ENCODE measurements around the gene TIGD1.
"Not testable (repeated sequence)": the region's sequence is repeated elsewhere in the genome, so short reads cannot be mapped to it uniquely, and the experiment has no call there.

Gene TIGD1

DNA sequence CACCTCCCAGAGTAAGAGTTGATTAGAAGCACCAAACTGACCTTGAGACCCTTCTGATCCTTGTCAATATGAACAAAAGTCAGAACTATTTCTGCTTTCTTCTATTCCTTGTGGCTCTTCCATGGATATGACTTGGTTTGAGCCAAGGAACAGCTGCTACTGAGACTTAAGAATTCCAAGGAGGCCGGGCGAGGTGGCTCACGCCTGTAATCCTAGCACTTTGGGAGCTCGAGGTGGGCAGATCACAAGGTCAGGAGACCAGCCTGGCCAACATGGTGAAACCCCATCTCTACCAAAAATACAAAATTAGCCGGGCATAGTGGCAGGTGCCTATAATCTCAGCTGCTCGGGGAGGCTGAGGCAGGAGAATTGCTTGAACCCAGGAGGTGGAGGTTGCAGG is 20.1 kb upstream of the TIGD1 start:
- not testable (repeated sequence) for DNase-seq (ENCODE audit: low spot score)

DNA sequence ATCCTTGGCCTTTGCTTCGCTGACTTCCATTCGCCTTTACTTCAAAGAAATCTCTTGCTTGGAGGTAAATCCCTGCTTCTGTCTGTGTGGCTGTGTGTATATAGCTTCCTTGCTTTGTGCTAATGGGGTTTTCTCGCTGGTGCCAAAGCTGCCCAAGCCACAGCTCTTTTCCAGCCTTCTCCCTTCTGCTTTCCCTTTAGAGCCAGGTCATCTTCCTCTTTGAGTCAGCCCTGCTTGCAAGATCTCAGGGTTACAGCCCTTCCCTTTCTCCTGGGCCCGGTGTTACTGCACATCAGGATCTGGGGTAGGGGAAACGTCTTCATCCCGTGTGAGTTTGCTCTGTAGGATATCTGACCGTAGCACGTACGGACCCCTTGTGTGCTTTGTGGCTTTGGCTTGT is 19.2 kb upstream of the TIGD1 start:
- no peak for DNase-seq (ENCODE audit: low spot score)

DNA sequence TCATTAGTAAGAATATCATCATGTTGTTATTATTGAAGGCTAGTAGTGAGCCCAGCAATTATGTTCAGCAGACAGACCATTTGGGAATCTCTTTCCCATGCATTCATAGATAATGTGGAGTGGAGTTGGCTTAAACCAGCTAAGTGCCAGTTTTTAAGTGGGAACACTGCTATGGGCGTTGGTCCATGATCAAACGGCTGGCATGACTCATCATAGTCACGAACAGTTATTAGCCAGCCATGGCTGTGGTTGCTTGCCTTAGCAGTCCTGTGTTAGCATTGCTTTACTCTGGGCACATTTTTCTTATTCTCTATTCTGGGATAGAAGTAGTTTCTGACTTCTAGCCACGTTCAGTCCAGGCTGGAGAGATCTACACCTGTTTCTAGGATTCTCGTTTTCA is 17.8 kb upstream of the TIGD1 start:
- no peak for DNase-seq (ENCODE audit: low spot score)

DNA sequence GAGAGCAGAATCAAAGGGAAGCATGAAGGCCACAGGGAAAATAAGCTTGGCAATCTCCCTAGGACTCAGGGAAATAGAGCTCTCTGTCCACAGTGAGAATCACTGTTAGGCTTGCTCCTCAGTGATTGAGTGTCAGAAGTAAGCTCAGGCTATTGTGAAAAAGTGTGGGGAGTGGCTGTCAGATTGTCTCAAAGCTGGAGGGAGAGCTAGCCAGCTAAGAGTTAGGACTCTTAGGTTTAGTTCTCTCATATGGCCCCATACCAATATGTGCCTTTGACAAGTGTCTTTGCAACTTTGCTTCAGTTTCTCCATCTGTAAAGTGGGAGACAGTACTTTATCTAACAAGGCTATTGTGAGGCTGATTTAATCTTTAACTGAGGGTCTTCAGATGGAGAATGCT is 17.4 kb upstream of the TIGD1 start:
- DNase-seq (ENCODE audit: low spot score) = no peak

DNA sequence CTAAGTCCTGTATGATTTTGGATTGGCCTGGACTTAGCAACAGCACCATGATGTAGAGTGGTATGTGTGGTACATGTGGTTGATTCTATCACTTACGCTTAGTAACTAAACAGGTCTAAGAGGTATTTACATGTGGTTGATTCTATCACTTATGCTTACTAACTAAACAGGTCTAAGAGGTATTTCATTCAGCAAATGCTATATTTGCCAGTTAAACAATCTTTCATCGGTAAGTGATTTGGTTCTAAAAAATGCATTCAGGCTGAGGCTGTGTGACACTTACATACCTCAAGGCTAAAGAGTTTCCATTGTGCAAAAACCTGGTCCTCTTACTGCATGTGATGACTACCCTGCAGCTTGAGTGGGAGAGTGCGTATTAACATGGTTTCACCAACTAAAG is 13.2 kb upstream of the TIGD1 start:
- DNase-seq (ENCODE audit: low spot score) = no peak

DNA sequence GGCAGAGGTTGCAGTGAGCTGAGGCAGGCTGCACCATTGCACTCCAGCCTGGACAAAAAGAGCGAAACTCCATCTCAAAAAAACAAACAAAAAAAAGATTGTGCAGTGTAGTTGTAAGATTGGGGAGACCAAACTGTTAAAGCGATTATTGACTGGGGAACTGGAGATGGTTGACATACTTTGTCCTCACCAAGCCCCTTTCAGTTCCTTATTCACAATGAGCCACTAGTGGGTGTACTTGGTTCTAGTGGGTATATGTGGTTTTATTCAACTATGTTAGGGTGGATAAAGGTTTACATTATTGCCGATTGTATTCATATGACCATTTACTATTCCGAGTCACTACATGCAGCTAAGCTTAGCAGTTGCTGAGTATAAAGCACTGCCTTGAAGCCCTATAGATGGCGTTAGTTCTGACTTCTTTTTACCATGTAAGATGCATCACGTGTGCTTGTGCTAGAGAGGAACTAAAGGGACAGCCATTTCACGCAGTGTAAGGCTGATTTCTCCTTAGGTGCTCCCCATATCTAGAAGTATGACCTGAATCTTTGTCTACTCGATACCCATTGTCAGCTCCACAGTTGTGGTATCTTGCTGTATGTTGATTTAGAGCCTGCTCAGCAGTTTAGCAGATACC is 12.3 kb upstream of the TIGD1 start:
- no peak for DNase-seq (ENCODE audit: low spot score)

DNA sequence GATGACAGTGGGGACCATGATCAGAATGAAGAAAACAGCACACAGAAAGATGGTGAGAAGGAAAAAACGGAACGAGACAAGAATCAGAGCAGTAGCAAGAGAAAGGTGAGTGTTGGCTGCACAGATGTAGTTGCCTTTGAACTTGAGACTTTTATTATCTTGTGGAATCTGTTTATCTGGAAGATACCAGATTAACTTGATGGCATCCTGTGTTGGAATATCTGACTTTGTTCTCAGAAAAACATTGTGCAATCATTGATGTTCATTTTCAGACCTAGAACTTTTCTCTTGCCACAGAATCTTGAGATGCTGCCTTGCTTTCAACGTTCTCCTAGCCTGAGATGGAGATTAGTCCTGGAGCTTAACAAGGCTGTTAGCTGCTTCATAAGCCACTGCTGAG is 6.1 kb upstream of the TIGD1 start:
- DNase-seq (ENCODE audit: low spot score) = no peak

DNA sequence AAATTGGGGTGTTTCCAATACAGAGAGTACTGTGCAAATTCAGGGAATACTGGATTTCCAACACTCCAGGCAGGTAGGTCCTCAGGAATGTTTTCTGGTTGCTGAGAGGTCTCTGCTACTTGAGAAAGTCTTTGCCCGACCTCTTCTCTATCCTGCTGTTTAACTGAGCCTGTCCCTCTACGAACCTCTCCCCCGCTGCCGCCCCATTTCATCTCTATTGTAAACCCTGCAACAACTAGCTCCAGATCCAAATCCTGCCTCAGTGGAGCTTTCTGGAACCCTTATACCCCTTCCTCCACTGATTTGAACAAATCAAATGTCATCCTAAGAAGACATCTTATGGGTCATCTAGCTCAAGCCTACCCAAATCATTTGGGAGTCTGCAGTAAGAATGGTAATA is 1.4 kb upstream of the TIGD1 start:
- no peak for DNase-seq (ENCODE audit: low spot score)

DNA sequence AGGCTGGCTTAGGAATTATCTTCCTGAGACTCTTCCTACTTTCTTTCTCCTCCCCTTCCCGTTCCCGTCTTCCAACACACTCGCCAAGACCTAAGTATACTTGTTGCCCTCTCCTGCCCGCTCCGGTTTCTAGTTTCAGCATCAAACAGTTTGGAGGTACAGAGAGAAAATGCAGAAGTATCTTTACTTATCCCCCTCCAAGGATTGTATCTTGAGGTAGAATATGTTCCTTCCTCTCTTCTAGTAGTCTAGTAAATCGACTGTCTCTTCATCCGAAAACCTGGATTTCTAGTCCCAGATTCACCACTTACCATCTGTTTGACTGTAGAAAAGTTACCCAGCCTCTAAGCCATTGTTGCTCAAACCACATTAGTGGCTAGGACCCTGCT is 887 bp upstream of the TIGD1 start:
- no peak for DNase-seq (ENCODE audit: low spot score)

DNA sequence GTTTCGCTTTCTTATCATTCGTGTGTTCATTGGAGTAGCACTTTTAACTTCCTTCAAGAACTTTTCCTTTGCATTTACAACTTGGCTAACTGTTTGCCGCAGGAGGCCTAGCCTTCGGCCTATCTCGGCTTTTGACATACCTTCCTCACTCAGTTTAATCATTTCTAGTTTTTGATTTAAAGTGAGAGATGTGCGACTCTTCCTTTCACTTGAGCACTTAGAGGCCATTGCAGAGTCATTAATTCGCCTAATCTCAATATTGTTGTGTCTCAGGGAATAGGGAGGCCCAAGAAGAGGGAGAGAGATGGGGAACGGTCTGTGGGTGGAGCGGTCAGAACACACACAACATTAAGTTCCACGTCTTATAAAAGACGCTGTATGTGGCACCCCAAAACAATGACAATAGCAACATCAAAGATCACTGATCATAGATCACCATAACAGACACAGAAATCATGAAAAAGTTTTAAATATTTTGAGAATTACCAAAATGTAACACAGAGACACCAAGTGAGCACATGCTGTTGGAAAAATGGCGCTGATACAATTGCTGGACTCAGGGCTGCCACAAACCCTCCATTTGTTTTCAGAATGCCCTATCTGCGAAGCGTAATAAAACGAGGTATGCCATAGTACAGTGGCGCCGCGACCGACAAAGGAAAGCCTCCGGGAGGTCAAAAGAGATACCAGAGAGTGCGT is 553 bp downstream of the TIGD1 start:
- no peak for DNase-seq (ENCODE audit: low spot score)

DNA sequence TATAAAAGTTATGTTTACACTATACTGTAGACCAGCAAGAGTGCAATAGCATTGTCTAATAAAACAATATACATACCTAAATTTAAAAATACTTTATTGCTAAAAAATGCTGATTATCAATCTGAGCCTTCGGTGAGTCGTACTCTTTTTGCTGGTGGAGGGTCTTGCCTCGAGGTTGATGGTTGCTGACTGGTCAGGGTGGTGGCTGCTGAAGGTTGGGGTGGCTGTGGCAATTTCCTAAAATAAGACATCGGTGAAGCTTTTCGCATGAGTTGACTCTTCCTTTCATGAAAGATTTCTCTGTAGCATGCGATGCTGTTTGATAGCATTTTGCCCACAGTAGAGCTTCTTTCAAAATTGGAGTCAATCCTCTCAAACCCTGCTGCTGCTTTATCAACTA is 2.4 kb downstream of the TIGD1 start:
- DNase-seq (ENCODE audit: low spot score) = no peak

DNA sequence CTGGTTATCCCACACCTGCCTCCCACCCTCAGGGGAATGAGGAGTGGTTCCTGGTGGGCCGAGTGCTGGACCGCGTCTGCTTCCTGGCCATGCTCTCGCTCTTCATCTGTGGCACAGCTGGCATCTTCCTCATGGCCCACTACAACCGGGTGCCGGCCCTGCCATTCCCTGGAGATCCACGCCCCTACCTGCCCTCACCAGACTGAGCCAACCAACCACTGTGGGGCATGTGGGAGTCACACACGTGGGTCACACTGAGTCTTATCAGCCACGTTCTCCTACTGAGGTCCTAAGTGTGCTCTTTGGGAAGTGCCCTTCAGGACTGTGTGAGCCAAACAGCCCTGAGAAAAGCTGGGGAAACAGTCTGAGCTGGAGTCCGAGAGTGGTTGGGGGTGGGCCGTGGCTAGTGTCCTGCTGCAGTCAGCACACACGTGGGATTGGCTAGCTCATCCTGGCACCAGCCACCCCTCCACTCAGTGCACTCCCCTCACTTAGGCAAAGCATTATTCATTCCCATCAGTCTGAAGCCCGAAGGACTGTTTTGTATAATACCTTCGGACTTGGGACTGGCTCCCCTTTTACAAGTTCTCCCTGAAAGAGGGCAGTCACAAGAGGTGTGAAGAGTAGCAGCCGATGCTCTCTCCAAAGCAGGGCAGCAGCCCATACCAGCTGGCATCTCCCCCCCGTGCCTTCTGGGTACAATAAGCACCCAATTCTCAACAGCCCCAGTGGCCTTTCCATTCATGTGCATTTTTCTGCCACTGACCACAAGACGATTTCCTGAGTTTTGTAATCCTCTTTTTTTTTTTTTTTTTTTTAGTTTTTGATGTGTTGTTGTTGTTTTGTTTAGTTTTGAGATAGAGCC is 4.6 kb downstream of the TIGD1 start:
- DNase-seq (ENCODE audit: low spot score) = no peak

DNA sequence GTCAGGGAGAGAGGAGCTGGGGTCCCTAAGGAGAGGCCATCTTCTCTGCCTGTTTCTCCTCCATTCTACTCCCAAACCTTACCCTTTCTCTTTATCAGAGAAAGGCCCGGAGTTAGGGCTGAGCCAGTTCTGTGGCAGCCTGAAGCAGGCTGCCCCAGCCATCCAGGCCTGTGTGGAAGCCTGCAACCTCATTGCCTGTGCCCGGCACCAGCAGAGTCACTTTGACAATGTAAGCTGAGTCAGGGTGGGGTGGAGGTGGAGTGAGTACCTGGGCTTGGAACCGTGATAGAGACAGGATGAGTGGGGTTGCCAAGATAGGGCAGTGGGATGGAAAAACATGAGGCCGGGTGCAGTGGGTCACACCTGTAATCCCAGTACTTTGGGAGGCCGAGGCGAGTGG is 5.7 kb downstream of the TIGD1 start:
- DNase-seq (ENCODE audit: low spot score) = no peak

DNA sequence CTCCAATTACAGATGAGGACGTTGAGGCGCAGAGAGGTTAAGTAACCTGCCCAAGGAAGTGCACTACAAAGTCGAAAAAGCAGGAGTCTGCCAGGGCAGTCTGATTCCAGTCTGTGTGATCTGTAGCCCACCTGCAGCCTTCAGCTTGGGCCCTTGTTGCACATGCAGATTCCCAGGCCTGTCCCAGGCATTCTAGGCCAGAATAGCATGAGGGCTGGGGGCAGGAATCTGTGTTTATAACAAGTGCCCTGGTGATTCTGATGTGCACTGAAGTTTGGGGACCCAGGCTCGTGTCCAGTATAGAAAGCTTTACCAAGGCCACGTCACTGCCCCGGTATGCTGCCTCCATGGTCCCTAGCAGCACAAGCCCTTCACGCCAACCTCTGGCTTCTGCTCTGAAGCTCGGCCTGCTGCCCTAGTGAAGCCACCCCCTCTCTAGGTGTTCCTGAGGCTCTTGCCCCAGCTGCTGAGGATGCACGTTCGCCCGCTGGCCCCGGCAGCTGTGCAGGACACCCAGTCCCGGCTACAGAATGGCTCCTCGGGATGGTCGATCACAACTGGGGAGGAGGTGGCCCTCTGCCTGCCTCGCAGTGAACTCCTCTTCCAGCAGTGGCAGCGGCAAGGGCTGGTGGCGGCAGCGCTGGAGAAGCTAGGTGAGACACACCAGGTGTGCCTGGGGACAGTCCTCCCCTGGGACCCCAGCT is 6.3 kb downstream of the TIGD1 start:
- no peak for DNase-seq (ENCODE audit: low spot score)

DNA sequence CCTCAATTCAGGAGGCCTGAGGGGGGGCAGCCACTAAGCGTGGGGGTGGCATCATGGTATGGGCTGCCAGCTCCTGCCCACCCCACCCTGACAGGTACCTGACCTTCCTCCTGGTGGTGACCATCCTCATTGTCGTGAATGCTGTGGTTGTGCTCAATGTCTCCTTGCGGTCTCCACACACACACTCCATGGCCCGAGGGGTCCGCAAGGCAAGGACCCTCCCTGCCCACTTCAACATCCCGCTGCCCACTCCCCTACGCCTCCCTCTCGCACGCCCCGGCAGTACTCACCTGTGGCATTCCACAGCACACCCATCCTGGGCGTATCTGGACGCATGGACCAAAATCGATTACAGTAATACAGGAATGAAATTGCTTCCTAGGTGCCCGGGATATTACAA is 6.9 kb downstream of the TIGD1 start:
- no peak for DNase-seq (ENCODE audit: low spot score)

DNA sequence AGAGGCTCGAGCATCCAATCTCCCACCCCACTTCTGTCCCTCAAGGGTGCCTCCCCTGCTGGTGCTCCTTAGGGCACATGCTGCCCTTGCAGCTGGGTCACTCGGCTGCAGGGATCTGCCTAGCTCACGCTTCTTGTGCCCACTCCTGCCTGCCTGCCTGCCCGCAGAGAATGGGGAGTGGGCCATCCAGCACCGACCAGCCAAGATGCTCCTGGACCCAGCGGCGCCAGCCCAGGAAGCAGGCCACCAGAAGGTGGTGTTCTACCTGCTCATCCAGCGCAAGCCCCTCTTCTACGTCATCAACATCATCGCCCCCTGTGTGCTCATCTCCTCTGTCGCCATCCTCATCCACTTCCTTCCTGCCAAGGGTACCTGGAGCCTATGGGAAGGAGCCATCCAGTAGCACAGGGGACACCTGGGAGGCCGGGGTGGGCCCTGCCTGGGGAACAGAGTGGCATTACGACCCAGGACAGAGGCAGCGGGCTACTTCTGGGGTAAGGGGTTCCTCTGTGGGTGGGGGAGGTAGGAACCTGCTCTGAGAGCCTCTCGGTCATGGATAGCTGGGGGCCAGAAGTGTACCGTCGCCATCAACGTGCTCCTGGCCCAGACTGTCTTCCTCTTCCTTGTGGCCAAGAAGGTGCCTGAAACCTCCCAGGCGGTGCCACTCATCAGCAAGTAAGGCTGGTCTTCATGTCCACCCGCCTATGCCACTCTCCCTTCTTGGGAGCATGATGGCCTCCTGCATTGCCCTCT is 7.5 kb downstream of the TIGD1 start:
- DNase-seq (ENCODE audit: low spot score) = no peak

DNA sequence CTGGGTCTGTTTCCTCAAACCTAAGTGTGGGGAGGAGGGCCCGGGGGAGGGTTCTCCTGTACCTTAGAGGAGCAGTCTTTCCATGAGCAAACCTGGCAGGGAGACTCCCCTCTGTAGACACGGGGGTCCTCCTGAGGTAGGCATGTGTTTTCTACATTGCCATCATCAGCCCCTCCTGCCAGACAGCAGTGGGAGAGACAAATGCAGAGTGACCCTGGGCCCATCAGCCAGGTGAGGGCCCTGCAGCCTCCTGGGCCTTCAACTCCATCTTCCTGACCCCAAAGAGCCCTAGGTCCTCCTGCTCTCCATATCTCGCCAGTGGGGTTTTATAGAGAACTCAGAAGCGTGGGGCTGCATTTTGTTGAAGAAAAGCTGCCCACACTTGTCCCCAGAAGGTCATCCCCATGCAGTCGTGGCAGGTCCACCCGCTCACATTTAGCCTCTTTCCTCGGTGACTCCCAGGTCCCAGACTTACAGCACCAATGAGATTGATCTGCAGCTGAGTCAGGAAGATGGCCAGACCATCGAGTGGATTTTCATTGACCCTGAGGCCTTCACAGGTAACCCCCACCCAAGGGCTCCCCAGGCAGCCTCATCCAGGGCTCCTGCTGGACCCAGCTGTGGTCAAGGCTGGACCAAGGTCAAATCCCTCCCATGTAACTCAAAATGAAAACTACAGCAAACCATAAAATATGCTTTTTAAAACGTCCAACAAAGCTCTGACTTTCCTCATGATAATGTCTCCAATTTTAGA is 8.2 kb downstream of the TIGD1 start:
- no peak for DNase-seq (ENCODE audit: low spot score)

DNA sequence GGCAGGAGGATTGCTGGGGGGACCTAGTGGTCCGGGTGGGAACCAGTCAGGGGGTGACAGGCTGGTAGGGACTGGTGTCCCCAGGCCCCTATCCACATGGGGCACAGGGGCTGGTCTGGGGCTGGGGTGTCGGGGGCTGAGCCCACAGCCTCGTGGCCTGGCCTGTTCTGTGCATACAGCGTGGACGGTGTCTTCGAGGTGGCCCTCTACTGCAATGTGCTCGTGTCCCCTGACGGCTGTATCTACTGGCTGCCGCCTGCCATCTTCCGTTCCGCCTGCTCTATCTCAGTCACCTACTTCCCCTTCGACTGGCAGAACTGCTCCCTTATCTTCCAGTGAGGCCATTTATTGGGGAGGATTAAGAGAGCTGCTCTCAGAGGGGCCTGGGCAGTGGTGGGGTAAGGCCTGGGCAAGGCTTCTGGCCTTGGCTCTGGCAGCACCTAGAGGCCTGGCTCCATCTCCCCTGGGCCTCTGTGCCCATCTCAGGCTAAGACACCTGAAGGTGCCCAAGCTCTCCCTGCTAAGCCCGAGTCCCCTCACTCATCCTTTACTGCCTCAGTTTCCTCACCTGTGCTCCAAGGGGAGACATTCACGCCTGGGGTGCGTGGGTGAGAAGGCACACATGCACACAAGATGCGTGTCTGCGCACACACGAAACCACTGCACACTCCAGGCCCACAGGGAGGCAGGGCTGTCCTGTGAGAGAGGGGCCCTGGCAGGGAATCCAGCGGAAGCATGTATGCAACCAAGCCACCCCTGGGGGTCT is 9.0 kb downstream of the TIGD1 start:
- DNase-seq (ENCODE audit: low spot score) = no peak

DNA sequence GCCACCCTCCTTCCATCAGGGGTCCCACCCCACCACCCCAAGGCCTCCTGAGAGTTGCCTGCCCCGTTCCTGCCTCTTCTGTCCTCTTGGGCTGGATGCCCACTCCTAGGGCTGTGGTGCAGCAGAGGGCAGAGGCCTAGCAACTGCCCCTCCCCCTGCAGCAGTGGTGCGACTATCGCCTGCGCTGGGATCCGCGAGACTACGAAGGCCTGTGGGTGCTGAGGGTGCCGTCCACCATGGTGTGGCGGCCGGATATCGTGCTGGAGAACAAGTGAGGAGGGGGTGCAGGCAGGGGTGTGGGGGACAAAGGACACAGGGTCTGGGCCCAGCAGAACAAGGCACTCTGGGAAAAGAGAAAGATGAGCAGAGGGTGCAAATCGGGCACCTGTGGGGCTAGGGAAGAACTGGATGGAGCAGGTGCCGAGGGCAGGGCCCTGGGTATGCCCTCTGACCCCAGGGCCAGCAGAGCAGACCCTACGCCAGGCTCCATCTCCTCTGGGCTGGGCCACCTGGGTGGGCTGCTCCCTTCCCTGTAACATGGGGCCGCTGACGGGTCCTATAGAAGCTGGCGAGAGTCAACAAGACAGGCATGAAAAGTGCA is 9.8 kb downstream of the TIGD1 start:
- DNase-seq (ENCODE audit: low spot score) = no peak
